Activated naive CD4-positive, alpha-beta T cell (primary cell): ENCODE results near the gene KRT15.
"Not testable (repeated sequence)": the region's sequence is repeated elsewhere in the genome, so short reads cannot be mapped to it uniquely, and the experiment has no call there.

Source experiments
- DNase-seq, 4 experiments: peaks; one replicate each; lab custom pipeline; 2025; lab: John Stamatoyannopoulos, UW

The KRT15 gene

DNA sequence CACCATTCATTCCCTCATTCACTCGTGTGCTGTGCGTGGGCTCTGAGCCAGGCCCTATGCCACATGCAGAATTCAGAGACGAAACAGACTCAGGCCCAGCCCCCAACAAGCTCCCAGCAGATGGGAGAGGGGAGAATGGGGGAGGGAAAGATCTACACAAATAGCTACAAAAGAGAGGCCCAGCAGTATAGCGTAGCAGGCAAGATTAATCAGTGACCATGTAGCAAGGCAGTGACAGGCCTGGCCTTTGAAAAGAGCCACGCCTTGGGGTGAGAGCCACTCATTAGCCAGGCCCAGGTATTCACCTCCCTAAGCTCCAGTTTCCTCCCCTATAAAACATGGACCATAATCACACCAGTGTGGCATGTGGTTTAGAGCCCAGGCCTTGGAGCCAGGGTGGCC lies 25.8 kb upstream of the KRT15 start:
- no peak for DNase-seq

GRCh38 chr17:41542786-41543185 lies 24.1 kb upstream of the KRT15 start:
- DNase-seq: not testable (repeated sequence)

DNA sequence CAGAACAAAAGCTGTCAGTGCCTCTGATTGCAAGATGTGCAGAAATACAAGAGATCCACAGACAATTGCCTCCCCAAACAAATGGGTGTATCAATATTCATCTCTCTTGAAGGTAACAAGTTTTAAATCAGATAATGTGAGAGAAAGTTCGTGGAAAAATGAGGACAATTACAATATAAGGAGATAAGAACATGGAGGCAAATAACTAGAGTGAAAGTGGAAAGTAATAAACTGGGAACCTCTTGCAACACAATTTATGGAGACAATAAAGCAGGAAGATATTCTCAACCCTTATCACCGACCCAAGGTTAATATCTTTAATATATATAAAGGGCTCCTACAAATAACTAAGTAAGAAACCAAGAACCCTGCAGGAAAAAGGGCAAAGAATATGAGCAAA lies 23.7 kb upstream of the KRT15 start:
- no peak for DNase-seq

DNA sequence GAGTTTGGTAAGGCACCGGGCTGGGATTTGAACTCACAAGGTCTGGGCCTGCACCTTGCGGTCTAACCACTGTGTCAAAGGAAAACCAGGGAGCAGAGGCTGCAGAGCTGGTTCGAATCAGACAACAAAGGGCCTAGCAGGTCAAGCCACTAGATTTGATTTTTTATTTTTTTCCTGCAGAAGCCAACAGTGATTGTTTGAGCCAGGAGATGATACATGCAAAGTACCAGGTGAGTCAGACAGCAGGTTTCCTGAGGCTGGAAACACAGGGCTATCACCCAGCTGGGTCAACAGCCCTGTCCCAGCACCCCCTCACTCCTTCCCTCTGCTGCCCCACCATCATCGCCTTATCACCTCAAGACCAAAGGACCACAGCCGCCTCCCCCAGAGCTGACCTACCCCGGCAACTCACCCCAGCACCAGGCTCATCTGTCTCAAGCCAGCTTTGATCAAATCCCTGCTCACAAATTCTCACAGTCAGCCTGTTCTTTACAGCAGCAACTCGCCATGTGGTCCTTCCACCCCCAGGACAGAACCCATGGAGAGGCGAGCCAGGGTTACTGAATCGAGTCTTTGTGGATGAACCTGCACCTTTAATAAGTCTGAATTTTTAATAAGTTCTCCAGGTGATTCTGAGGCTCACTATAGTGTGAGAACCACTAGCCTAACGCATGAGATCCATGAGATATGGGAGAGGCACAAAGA lies 22.4 kb upstream of the KRT15 start:
- DNase-seq: no peak

GRCh38 chr17:41539979-41540701 lies 21.4 kb upstream of the KRT15 start:
- DNase-seq: no peak

DNA sequence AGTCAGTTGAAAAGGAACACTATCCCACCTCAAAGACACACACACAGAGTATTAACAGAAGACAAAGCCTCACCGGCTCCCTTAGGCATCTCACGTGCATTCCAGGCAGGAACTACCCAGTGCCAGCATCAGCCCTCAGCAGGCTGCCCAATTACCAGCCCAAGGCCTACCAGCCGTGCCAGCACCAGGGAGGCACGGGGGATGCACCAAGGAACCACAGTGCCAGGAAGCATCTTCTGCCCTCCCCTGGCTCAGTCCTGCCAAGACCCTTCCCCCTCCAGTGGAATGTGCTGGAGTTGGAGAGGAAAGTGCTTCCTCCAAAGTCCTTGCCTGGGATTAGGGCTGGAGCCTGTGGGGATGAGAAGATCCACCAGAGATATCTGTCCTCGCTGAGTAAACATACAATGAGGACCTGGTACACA lies 20.4 kb upstream of the KRT15 start:
- DNase-seq: no peak

DNA sequence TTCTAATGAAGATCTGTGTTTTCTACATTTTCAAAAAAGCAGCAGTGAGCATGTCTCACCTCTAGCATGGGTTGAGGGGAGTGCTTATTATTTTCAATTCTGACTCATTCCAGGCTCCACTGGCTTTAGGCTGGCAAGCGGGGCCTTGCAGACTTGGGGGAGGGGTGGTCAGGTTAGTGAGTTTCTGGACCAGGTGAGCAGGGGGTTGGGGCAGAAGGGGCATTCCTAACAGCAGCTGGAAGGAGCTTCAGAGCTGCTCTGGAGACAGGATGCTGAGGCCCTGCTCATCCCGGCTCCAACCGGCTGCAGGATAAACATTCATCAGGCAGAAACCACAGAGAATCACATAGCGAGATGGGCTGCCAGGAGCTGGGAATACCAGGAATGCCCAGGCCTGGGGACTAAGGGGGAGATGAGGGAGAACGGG lies 19.9 kb upstream of the KRT15 start:
- DNase-seq: no peak

GRCh38 chr17:41537990-41538389 lies 19.3 kb upstream of the KRT15 start:
- no peak for DNase-seq

DNA sequence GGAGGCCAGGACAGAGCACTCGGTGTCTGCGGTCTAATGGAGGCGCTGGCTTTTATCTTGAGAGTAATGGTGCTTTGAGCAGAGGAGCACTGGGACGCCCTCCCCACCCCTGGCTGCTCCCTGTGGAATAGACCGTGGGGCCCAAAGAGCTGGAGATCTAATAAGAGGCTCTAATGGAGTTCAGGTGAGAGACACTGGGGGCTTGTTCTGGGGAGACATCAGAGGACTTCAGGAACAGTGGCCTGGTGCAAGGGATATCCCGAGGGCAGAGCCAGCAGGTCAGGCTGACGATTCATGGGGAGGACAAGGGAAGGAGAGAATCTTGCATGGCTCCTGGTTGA lies 18.9 kb upstream of the KRT15 start:
- no peak for DNase-seq

- no peak for DNase-seq
Observed at GRCh38 chr17:41536741-41537613, 18.3 kb upstream of the KRT15 start.

- no peak for DNase-seq
Observed at GRCh38 chr17:41535764-41536481, 17.2 kb upstream of the KRT15 start.

DNA sequence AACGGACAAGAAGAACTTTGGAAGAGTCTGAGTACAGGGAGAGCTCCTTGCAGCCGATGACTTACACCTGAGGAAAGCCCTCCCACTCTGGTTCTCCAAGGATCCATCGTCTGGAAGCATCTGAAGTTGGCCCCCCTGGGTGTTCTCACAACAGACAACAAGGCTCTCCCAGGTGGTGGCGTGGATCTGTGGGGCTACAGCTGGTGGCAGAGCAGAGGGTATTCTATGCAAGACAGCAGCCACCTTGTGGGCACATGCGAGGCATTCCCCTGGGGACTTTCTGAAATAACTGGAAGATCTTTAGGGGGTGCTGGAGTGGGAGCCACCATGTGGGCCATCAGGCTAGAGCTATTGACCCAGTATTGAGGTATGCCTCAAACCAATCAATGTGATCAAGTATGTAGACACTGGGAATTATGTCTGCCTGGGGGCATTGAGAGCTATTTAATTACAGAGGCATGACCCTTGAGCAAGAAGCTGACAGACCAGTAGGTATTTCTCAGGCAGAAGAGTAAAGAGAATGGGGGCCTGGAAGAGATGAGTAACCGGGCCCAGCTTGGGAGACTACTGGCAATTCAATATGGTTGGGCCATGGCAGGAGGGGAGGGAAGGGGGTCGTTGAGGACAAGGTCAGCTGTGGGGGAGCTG lies 16.3 kb upstream of the KRT15 start:
- DNase-seq: no peak

DNA sequence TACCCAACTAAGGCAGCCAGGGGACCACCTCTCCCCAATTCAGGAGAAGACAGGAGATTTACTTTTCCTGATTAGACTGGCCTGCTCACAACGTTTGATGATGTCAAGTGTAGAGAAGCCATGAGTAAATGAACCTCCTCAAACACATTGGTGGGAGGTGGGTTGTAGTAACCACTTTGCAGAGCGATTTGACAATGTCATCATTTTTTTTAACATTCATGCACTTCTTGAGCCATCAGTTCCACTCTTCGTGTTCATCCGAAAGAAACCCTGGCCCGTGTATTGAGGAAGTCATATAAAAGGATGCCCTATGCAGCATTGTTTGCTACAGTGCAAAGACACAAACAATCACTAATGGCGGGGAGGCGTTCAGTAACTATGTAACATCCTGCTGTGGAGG lies 14.9 kb upstream of the KRT15 start:
- DNase-seq: no peak

DNA sequence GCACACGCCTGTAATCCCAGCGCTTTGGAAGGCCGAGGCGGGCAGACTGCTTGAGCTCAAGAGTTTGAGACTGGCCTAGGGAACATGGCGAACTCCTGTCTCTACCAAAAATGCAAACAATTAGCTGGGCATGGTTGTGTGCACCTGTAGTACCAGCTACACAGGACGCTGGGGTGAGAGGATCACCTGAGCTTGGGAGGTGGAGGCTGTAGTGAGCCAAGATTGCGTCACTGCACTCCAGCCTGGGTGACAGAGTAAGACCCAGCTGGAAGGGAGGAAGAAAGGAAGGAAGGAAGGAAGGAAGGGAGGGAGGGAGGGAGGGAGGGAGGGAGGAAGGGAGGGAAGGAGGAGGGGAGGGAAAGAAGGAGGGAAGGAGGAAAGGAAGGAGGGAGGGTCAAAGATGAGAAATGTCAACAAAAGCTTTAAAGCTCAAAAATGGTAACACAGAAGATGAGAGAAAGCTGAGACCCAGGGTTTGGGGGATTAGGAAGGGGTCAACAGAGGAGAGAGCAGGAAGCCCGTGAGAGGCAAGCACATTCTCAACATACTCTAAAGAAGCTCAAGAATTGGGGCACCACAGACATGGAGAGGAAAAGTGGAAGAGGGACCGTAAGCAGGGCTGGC lies 14.4 kb upstream of the KRT15 start:
- DNase-seq: no peak

DNA sequence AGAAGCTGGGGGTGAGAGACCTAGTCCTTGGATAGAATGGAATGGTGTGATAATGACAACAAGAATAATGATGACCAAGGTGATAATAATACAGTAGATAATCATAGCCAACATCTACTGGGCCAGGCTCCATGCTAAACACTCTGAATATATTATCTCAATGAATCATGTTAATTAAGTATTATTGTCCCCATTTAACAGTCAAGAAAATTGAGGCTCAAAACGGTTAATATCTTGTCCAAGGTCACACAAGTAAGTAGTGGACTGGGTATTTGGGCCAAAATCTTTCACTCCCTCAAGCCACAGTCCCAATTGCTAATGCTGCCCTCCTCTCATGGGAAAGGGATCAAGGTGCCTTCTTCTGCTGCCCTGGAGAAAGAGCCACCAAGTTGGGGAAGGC lies 13.3 kb upstream of the KRT15 start:
- DNase-seq: no peak

DNA sequence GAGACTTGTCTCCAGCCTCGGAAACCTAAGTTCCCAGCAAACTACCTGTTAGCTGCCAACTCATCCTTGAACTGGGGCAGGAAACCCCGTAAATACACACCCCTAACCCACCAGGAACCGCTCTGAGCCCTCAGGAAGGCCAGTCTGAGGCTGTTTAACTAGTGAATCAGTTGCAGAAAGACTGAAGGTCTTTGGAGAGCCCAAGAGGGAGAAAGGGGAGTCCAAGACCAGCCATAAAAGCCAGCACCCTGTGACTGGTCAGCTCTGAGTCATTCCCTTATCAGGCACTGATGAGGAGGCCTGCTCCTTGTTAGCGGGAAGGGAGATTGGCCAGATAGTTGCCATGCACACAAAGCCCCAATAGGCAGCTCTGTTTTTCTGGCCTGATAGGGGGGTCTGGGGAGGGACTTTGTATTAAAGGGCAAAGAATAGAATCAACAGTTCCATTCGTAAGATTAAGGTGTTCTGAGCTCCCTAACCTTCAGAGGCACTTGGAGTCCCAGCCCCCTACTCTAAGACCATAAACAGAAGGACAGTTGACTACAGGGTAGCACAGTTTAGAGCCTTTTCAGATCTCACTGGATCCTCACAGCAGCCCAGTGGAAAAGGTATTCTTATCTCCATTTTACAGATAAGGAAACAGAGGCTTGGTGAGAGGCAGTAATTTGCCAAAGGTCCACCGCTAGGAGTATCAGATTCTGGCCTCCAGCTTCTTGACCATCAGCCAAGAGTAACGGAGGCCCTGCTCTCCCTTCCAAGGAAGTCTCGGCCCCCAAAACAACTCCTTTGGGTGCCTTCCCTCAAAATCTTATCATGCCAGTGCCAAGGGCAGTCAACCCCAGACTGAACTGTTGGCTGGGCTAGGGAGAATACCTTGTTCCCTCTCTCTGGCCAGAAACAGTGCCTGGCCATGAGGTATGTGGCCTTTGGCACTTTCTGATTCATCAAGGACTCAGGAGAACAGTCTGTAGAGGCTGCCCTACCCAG lies 11.7 kb upstream of the KRT15 start:
- no peak for DNase-seq

DNA sequence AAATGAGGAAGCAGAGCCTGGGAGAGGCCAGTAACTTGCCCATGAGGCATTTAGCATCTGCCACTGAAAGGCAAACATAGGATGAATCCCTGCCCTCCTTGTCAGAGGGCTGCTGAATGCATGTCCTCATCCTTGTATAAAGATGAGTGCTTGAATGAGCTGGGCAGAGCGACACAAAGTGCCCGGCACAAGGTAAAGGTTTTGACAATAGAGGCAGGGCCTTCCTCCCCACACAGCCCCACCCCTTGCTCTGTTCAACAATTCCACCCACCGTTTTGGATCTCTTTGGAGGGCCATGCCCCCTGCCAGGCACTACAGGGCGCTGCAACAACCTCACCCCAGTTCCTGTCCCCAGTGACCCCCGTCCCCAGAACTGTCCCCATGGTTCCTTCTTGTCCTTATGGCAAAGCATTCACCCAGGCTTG lies 10.8 kb upstream of the KRT15 start:
- DNase-seq: no peak

GRCh38 chr17:41528959-41529353 lies 10.3 kb upstream of the KRT15 start:
- DNase-seq: no peak

GRCh38 chr17:41527063-41528023 lies 8.7 kb upstream of the KRT15 start:
- DNase-seq: no peak
